GM10266 (cell line): ENCODE measurements around the gene PEAK1.
A peak's percentile ranks its signal among the peaks of the same experiment; 100 is the strongest.

Experiments used
- DNase-seq: peaks from one replicate; pipeline ENCODE4 v3.0.0; 2012; ENCODE audit errors: extremely low spot score
- CTCF ChIP-seq: IDR thresholded peaks from 2 replicates; pipeline ENCODE4 v1.5.1; 2012; ENCODE audit warnings: mild to moderate bottlenecking, low read depth; ENCODE audit not compliant: control insufficient read depth, insufficient read depth; ENCODE audit errors: missing control alignments

PEAK1 gene

DNA sequence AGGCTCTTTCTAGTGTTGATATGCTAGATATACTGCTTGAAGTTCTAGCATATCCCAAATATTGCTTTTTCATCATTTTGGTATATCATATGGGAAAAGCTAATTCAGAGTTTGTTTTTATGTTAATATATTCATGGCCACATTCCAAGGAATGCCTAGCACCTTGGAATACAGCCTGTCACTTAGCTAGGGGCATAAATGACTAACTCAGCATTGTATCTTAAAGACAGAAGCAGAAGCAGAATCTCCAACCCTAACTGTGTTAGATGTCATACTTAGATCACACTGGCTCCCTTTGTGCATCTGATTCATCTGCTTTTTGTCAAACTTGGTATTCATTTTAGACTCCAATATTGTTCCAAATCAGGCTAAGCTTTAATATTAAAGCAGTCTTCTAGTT, 218.2 kb downstream of the PEAK1 start:
- no peak for DNase-seq
- TF ChIP-seq CTCF = no peak

GRCh38 chr15:77196381-77196780, 223.5 kb downstream of the PEAK1 start:
- DNase-seq = no peak
- TF ChIP-seq CTCF = no peak

GRCh38 chr15:77195586-77195985, 224.3 kb downstream of the PEAK1 start:
- no peak for DNase-seq
- TF ChIP-seq CTCF = no peak

- TF ChIP-seq CTCF = no peak
- no peak for DNase-seq
Measured at GRCh38 chr15:77192451-77192850, 227.5 kb downstream of the PEAK1 start.

GRCh38 chr15:77191230-77191834, 228.6 kb downstream of the PEAK1 start:
- no peak for DNase-seq
- TF ChIP-seq CTCF = no peak

- peak; percentile 27 for DNase-seq
- no peak for TF ChIP-seq CTCF
Measured at GRCh38 chr15:77187751-77188464, 232.0 kb downstream of the PEAK1 start.

DNA sequence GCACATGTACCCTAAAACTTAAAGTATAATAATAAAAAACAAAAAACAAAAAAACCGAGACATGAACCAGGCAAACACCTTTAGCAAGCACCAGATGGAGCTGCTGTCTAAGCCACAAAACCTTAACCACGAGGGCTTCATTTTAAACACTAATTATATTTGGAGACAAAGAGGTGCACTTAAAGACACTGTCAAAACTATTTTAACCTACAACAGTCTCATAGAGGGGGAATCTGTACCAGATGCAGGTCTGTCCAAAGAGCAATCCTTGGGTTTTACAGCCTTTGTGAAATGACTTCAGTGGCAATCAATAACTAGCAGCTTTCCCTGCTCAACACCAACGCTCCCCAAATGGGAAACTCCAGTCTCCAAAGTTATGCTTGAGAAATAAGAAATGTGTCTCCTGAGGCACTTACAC, 233.3 kb downstream of the PEAK1 start:
- peak; percentile 55 for TF ChIP-seq CTCF
- DNase-seq = peak; percentile 31
